HG03139 (cell line): Measurements from ENCODE around the gene MORN3.
"Not testable (repeated sequence)": the region's sequence is repeated elsewhere in the genome, so short reads cannot be mapped to it uniquely, and the experiment has no call there.

Source experiments
- ATAC-seq: cut with Tn5 transposase; IDR thresholded peaks from one replicate; pipeline ENCODE4 v1.9.1; 2021; ENCODE audit not compliant: unreplicated experiment

The MORN3 gene

DNA sequence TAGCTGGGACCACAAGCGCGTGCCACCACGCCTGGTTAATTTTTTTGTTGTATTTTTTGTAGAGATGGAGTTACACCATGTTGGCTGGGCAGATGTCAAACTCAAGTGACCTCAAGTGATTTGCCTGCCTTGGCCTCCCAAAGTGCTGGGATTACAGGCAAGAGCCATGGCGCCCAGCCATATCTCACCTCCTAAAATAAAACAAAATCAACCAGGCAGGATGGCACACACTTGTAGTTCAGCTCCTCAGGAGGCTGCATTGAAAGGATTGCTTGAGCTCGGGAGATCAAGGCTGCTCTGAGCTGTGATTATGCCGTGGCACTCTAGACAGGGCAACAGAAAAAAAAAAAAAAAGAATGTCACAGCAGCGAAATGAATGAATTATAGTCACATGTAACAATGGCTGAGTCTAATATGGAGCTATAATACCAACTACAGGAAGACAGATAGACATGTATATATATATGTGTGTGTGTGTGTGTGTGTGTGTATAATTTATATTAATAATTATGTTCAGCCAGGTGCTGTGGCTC is 23.8 kb upstream of the MORN3 start:
- no peak for ATAC-seq

DNA sequence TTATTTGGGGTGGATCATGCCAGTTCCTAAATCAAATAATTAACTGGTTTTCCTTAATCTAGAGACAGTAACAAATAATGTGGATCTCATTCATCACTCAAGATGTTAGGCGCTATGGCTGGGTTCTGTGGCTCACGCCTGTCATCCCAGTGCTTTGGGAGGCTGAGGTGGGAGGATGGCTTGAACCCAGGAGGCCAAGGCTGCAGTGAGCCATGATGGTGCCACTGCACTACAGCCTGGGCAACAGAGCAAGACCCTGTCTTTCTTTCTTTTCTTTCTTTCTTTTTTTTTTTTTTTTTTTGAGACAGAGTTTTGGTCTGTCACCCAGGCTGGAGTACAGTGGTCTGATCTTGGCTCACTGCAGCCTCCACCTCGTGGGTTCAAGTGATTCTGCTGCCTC is 23.3 kb upstream of the MORN3 start:
- ATAC-seq: not testable (repeated sequence)

DNA sequence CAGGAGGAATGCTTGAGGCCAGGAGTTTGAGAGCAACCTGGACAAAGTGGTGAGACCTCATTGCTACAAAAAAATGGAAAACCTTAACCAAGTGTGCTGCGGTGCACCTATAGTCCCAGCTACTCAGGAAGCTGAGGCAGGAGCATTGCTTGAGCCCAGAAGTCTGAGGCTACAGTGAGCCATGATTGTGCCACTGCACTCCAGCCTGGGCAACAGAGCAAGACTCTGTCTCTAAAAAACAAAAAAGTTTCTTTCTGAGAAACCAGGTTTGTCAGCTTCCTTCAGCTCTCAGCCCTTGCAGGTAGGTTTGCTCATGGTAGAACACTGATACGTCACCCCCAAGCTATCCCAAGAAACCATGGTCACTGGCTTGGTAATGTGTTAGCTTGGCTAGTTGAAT is 20.0 kb upstream of the MORN3 start:
- no peak for ATAC-seq

DNA sequence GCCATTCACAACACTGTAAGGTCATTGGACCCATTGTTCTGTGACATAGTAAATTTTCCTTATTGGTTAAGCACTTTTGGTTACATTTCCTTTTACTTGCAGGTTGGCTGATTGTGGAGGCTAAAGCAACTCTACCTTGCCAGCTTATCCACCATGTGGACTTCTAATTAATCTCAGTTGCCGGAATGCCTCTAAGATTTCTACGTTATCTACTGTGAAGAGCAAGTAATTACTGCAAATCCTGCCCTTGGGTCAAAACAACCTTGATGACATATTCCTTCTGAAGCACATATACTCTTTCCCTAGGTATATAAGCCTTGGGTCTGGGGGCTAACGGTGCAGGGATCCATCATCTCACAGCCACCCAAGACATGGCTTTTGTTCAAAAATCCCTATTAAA is 19.5 kb upstream of the MORN3 start:
- ATAC-seq: no peak

DNA sequence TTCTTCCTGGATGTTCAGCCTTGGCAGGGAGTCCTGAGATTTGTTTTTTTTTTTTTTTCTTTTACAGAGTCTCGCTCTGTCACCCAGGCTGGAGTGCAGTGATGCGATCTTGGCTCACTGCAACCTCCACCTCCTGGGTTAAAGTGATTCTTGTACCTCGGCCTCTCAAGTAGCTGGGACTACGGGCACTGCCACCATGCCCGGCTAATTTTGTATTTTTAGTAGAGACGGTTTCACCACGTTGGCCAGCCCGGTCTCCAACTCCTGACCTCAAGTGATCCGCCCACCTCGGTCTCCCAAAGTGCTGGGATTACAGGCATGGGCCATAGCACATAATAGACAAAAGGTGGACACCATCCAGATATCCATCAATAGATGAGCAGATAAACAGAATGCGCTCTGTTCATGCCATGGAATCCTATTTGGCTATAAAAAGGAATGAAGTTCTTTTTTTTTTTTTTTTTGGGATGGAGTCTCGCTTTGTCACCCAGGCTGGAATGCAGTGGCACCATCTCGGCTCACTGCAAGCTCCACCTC is 10.3 kb upstream of the MORN3 start:
- not testable (repeated sequence) for ATAC-seq

DNA sequence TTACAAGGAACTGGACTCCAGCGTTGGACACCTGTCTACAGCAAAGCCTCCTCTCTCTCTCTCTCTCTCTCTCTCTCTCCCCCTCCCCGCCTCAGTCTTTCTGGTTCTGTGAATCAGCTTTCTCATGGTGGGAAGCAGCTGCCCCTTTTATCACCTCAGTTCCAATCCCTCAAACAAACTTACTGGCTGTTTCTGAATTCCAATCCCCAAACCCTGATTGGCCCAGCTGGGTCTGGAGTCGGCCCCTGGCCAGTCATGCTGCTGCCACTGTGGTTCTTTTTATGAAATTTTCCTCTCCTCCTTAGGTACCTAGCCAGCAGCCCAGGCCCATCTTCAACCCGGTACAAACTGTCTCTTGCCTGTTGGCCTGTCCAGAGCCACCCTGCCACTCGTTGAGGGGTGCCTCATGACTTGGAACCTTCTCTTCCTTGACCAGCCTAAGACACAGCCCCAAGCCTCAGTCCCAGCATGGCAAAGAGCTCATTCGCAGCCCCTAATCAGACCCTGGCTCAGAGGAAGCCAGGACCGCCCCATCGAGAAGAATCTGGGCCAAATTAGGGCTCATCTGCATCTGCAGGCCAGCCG is 9.4 kb upstream of the MORN3 start:
- no peak for ATAC-seq

DNA sequence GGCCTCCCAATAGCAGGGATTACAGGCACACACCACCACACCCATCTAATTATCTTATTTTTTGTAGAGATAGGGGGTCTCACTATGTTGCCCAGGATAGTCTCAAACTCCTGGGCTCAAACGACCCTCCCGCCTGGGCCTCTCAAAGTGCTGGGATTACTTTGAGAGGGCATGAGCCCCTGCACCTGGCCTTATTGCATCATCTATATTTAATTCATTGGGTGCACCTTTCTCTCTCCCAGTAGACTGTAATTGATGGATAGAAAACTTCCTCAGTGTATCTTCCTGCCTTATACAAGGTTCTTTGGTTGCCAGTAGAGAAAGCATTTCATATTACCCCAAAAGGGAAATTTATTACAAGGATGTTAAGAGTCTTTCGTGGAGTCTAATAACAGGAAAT is 8.9 kb upstream of the MORN3 start:
- ATAC-seq: no peak

DNA sequence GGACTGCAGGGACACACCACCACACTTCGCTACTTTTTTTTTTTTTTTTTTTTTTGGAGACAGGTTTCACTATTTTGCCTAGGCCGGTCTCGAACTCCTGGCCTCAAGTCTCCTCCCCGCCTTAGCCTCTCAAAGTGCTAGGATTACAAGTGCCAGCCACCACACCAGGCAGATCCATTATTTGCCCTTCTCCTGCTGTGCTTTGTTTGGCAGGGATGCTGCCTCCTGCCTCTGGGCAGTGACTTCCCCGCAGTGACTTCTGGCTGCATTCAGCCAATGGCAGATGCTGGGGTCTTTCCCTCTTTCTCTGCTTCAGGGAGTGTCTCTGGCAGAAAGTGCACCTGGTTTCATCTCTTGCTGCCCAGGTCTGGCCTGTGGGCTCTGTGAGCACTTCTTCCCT is 6.7 kb upstream of the MORN3 start:
- no peak for ATAC-seq

DNA sequence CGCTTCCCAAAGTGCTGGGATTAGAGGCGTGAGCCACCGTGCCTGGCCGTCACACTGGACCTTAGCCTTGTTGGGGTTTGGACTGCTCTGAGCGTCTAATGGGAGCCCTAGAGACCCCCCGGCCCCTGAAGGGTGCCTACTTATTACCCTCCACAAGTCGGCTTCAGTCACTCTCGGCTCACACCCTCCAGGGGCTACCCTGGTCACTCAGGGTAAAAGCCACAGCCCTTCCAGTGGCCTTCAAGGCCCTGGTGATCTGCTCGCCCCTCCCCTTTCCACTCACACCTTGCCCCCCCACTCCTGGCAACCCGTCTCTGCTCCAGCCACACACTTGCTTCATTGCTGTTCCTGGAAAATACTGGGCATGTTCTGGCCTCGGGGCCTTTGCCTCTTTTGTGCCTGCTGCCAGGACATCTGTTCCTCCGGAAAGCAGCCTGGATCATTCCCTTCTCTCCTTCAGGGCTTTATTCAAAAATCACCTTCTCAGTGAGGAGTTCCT is 3.6 kb upstream of the MORN3 start:
- no peak for ATAC-seq

DNA sequence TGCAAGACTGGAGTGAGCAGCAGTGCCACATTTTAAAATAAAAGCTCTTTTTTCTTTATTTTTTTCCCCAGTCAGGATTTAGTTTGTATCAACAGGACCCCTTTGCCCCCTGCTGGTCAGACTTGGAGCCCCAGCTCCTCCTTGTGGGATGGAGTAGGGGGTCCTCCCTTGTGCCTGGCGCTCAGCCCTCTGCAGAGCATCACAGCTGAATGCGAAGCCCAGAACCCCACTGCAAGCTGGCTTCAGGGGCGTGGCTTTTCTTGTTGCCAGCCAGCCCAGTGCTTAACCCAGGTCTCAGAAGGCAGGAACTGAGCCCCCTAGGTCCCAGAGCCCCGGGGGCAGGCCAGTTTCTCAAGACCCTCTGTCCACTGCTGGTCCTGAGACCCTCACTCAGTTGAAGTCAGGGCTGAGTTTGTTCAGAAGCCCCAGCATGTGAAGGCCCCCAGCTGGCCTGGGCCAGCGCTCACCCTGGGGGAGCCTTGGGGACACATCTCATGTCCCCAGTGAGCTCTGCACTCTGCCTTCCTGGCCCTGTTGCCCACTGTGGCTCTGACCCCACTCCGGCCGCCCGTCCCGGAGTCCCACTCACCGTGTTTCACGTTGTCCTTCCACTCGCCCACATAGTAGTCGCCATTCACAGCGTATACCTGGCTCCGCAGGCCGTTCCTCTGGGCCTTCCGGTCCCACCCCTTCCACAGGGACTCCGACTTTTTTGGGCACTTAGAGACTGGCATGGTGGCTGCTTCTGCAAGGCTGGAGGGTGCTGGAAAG is 519 bp downstream of the MORN3 start:
- ATAC-seq: no peak

DNA sequence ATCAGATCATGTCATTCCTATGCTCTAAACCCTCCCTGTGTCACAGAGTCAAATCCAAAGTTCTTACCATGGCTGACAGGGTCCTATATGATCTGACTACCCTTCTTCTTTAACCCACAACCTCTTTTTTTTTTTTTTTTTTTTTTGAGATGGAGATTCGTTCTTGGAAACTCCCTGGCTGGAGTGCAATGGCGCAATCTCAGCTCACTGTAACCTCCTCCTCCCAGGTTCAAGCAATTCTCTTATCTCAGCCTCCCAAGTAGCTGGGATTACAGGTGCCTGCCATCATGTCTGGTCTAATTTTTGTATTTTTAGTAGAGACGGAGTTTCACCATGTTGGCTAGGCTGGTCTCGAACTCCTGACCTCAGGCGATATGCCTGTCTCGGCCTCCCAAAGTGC is 2.6 kb downstream of the MORN3 start:
- ATAC-seq: not testable (repeated sequence)

DNA sequence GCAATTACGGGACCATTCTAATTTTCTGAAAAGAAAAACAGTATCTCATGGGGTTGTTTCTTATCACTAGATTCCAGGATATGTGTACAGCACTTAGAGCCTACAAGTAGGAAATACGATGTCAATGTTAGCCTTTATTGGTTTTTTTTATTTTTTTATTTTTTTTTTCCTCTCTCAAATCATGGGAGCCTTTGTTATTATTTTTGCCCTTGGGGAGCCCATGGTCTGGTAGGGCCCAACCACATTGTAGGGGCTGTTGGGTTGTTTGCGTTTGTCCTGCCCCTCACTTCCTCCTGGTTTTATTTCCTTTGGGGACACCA is 5.9 kb downstream of the MORN3 start:
- ATAC-seq: no peak

DNA sequence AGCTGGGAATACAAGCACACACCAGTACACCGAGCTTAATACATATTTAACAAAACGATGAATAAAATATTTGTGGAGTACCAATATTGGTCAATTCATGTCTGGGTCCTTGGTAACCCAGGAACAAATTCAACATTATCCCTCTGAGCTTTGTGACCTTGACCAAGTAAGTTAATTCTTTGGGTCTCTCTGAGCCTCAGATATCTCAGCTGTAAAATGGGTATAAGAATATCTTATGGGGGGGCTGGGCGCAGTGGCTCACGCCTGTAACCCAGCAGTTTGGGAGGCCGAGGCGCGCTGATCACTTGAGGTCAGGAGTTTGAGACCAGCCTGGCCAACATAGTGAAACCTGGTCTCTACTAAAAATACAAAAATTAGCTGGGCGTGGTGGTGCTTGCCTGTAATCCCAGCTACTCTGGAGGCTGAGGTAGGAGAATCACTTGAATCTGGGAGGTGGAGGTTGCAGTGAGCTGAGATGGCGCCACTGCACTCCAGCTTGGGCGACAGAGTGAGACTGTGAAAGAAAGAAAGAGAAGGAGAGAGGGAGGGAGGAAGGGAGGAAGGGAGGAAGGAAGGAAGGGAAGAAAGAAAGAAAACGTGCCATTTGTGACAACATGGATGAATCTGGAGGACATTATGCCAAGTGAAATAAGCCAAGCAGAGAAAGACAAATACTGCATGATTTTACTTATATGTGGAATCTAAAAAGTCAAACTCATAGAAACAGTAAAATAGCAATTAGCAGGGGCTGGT is 7.9 kb downstream of the MORN3 start:
- ATAC-seq: not testable (repeated sequence)

DNA sequence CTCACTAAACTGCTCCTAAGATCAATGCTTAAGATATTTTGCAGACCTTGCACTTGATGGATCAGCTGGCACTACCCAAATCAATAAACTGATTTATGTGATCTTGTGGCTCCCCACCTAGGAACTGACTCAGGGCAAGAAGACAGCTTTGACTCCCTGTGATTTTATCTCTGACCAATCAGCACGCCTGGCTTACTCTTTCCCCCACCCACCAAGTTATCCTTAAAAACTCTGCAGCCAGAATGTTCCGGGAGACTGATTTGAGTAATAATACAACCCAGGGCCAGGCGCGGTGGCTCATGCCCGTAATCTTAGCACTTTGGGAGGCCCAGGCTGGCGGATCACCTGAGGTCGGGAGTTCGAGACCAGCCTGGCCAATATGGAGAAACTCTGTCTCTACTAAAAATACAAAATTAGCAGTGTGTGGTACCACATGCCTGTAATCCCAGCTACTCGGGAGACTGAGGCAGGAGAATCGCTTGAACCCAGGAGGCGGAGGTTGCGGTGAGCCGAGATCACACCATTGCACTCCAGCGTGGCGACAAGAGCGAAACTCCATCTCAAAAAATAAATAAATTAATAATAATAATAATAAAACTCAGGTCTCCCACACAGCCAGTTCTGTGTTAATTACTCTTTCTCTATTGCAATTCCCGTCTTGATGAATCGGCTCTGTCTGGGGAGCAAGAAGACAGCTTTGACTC is 12.0 kb downstream of the MORN3 start:
- ATAC-seq: no peak

DNA sequence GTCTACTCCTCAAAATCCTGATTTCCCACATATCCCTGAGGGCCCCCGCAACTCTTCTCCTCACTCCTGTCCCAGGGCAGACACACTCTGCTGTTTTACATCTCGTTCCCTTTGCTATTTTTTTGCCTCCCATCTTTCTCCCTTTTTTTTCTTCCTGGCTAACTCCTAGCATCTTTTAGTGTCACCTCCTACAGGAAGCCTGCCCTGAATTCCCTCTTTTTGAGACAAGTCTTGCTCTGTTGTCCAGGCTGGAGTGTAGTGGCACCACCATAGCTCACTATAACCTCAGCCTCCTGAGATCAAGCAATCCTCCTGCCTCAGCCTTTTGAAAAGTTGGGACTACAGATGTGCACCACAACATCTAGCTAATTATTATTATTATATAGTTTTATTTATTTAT is 13.3 kb downstream of the MORN3 start:
- no peak for ATAC-seq

DNA sequence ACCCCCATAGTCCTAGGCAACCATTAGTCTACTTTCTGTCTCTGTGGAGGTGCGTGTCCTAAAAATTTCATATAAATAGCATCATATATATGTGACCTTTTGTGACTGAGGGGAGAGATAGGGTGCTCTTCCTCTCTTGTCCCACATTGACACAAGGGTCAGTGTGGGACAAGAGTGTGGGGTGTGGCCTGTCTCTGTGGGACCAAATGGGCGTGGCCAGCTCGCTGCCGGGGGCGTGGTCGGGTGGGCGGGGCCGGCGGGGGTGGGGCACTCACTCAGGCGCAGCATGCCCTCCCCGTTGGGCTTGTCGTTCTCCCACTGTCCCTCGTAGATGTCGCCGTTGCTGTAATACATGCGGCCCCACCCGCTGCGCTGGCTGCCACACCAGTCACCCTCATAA is 15.5 kb downstream of the MORN3 start:
- ATAC-seq: no peak

DNA sequence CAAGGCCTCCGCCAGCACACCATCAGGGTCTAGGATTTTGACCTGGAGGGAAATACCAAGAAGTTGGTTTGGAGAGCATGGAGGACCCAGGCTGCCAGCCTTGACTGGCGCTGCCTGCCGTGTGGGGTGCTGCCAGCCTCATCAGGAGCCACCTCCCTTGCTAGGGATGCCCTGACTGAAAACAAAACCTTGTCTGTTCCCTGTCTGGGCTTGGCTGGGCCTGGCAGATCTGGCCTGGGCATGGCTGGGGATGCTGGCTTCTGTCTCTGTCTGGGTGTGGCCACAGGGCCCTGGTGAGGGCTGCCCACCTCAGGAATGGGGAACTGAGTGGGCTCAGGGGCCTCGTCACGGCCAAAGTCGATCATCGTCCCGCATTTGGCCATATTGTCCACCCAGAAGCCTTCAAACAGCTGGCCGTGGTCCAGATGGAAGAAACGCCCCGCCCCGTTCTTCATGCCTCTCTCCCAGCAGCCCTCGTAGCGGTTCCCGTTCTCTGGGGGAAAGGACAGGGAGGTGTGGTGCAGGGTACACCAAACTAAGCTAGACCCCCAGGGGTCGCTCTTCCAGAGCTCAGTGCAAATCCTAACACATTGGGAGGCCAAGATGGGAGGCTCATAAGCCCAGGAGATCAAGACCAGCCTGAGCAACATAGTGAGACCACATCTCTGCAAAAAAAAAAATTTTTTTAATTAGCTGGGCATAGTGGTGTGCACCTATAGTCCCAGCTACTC is 16.5 kb downstream of the MORN3 start:
- no peak for ATAC-seq

DNA sequence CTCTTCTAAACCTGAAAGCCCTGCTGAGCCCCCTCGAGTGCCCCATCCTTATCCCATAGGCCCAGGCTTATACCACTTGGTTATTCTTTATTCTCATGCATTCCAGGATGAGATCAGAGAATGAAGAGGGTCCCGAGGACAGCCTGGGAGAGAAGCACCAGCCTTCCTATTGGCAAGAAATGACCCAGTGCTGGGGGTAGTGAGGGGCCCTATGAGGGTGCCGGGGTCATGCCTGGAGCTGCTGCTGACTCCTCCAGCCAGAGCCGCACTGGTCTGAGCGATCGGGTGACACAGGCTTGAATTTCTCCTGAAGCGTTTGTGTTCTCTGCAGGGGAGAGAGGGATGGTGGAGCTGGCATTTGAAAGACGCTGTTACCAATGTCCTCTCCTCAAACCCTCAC is 18.1 kb downstream of the MORN3 start:
- no peak for ATAC-seq

DNA sequence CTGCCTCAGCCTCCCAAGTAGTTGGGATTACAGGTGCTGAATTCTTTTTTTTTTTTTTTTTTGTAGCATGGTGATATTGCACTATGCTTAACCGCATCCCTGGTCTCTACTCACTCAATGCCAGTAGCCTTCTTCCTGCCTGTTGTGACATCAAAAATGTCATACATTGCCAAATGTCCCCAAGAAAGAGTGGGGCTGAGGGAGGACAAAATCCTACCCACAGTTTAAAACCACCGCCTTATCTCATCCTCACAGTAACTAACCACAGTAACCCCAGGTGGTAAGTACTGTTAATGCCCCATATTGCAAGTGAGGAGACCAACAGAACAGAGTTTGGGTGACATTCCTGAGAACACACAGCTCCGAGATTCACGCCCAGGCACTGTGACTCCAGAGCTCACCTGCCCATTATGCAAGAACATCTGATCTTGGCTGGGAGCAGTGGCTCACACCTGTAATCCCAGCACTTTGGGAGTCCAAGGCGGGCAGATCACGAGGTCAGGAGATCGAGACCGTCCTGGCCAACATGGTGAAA is 19.6 kb downstream of the MORN3 start:
- no peak for ATAC-seq

DNA sequence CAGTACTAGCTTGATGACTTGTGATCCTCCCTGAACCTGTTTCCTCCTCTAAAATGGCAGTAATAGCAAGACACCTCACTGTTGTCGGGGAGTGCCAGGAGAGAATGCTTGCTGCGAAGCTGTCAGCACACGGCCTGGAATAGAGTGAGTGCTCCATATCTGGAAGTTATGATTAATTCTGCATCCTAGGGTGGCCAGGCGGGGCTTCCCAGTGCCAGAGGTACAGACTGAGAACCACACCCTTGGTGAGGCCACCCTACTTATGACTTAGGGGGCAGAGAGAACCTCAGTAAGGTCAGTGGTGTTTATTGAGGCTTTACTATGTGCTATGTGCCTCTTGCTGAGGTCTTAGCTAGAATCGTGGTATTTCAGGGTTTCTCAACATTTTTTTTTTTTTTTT is 20.1 kb downstream of the MORN3 start:
- no peak for ATAC-seq
